GM21381 (cell line): Measurements from ENCODE around the gene ASNSD1.
"Not testable (repeated sequence)": the region's sequence is repeated elsewhere in the genome, so short reads cannot be mapped to it uniquely, and the experiment has no call there.

ENCODE experiments used
- ATAC-seq: cut with Tn5 transposase; IDR thresholded peaks from one replicate; pipeline ENCODE4 v1.9.1; 2021; ENCODE audit warnings: mild to moderate bottlenecking, moderate library complexity; ENCODE audit not compliant: unreplicated experiment

ASNSD1 gene

GRCh38 chr2:189641590-189641989 is 19.7 kb upstream of the ASNSD1 start:
- ATAC-seq = no peak

GRCh38 chr2:189646521-189646920 is 14.7 kb upstream of the ASNSD1 start:
- ATAC-seq = no peak

- ATAC-seq = no peak
Observed at GRCh38 chr2:189648846-189649509, 12.3 kb upstream of the ASNSD1 start.

- ATAC-seq = no peak
Observed at GRCh38 chr2:189651284-189651683, 10.0 kb upstream of the ASNSD1 start.

- ATAC-seq = not testable (repeated sequence)
Observed at GRCh38 chr2:189653464-189653863, 7.8 kb upstream of the ASNSD1 start.

GRCh38 chr2:189654641-189655040 is 6.6 kb upstream of the ASNSD1 start:
- ATAC-seq = no peak

GRCh38 chr2:189657867-189658266 is 3.4 kb upstream of the ASNSD1 start:
- ATAC-seq = peak; percentile 46

GRCh38 chr2:189658306-189659212 is 2.7 kb upstream of the ASNSD1 start:
- no peak for ATAC-seq

- ATAC-seq = no peak
Observed at GRCh38 chr2:189659734-189660133, 1.5 kb upstream of the ASNSD1 start.

GRCh38 chr2:189660803-189661147 is 484 bp upstream of the ASNSD1 start:
- no peak for ATAC-seq

- ATAC-seq = no peak
Observed at GRCh38 chr2:189661957-189662321, 680 bp downstream of the ASNSD1 start.

GRCh38 chr2:189662669-189663226 is 1.5 kb downstream of the ASNSD1 start:
- no peak for ATAC-seq

- ATAC-seq = not testable (repeated sequence)
Observed at GRCh38 chr2:189663319-189663718, 2.1 kb downstream of the ASNSD1 start.

- no peak for ATAC-seq
Observed at GRCh38 chr2:189669913-189670312, 8.7 kb downstream of the ASNSD1 start.

GRCh38 chr2:189673661-189674373 is 12.6 kb downstream of the ASNSD1 start:
- no peak for ATAC-seq

- ATAC-seq = peak; percentile 95
Observed at GRCh38 chr2:189674374-189675112, 13.3 kb downstream of the ASNSD1 start, which contains the start of gene ANKAR. TSS of gene ANKAR (plus strand) at chr2:189674670. CDS start at chr2:189676491, 1,821 bp downstream.

- ATAC-seq = no peak
Observed at GRCh38 chr2:189676471-189676870, 15.2 kb downstream of the ASNSD1 start.

GRCh38 chr2:189679226-189679625 is 18.0 kb downstream of the ASNSD1 start:
- no peak for ATAC-seq

GRCh38 chr2:189681203-189681602 is 19.9 kb downstream of the ASNSD1 start:
- ATAC-seq = no peak

GRCh38 chr2:189681903-189682302 is 20.6 kb downstream of the ASNSD1 start:
- ATAC-seq = no peak

GRCh38 chr2:189683348-189683747 is 22.1 kb downstream of the ASNSD1 start:
- ATAC-seq = no peak
